IPS-NIHi11 (cell line): ENCODE data around the gene NUFIP2.
"Not testable (repeated sequence)": the region's sequence is repeated elsewhere in the genome, so short reads cannot be mapped to it uniquely, and the experiment has no call there.

Experiments
- DNase-seq: peaks from one replicate; pipeline ENCODE4 v3.0.0; 2012; ENCODE audit warnings: mixed read lengths, low spot score

NUFIP2 gene, protein sequence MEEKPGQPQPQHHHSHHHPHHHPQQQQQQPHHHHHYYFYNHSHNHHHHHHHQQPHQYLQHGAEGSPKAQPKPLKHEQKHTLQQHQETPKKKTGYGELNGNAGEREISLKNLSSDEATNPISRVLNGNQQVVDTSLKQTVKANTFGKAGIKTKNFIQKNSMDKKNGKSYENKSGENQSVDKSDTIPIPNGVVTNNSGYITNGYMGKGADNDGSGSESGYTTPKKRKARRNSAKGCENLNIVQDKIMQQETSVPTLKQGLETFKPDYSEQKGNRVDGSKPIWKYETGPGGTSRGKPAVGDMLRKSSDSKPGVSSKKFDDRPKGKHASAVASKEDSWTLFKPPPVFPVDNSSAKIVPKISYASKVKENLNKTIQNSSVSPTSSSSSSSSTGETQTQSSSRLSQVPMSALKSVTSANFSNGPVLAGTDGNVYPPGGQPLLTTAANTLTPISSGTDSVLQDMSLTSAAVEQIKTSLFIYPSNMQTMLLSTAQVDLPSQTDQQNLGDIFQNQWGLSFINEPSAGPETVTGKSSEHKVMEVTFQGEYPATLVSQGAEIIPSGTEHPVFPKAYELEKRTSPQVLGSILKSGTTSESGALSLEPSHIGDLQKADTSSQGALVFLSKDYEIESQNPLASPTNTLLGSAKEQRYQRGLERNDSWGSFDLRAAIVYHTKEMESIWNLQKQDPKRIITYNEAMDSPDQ

DNA sequence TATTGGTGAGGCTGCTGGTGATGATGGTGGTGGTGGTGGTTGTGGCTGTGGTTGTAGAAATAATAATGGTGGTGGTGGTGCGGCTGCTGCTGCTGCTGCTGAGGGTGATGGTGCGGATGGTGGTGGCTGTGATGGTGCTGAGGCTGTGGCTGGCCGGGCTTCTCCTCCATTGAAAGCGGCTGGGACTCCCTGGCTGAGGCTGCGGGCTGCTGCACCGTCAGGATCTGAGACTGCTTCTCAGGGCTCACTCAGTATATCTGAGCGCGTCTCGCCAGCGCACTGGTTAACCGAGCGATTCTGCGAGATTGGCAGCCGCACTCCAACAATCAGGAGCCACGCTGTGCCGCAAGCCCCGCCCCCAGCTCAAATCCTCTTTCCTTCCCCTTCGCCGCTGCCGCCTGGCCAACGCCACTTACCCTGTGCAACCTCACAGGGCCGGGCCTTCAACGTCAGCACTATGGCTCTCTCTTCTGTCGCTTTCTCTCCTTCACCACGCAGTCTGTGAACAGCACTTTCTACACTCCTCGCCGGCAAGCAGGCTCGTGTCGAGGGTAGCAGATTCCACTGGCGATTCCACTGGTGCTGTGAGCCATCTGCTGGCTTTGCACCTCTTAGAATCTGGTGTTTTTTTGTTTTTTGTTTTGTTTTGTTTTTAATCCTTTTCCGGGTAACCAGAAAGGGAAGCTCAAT is at the start of gene NUFIP2:
TSS of gene NUFIP2 (minus strand) at position 259 of the 690 bp plus-strand sequence. CDS start at position 170, 89 bp downstream.
- DNase-seq: peak; percentile 97

DNA sequence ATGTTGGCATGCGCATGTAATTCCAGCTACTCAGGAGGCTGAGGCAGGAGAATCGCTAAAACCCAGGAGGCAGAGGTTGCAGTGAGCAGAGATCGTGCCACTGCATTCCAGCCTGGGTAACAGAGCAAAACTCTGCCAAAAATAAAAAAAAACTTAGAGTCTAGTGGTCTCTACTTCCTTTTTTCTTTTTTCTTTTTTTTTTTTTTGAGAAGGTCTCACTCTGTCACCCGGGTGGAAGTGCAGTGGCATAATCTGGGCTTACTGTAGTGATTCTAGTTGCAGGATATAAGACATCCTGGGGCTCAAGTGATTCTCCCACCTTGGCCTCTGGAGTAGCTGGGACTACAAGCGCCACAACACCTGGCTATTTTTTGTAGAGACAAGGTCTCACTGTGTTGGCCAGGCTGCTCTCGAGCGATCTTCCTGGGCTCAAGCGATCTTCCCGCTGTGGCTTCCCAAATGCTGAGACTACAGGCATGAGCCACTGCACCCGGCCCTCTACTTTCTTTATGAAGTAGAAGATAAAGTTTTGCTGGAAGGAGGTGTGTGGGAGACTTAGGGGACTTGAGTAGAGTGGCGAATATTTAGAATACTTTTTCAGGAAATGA is 48.3 kb upstream of the NUFIP2 start:
- DNase-seq: no peak

DNA sequence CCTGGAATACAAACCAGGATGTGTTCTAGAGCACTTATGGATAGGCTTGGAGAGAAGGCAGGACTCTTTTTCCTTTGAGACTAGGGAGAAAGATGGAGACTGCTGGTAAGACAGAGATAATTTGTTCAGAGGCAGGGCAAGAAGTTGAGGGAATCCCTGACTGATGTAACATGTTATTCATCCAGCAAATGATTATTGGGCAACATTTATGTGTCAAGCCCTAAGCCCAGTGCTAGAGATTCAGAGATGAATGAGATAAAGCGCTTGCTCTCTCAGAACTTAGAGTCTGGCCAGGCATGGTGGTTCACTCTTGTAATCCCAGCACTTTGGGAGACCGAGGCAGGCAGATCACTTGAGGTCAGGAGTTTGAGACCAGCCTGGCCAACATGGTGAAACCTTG is 47.8 kb upstream of the NUFIP2 start:
- no peak for DNase-seq

DNA sequence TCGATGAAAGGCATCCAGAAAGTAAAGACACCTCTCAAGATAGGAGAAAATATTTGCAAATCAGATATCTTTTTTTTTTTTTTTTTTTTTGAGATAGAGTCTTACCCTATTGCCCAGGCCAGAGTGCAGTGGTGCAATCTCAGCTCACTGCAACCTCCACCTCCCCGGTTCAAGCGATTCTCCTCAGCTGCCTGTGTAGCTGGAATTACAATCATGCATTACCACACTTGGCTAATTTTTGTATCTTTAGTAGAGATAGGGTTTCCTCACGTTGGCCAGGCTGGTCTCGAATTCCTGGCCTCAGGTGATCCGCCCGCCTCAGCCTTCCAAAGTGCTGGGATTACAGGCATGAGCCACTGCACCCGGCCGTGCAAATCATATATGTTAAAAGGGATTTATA is 45.1 kb upstream of the NUFIP2 start:
- not testable (repeated sequence) for DNase-seq

DNA sequence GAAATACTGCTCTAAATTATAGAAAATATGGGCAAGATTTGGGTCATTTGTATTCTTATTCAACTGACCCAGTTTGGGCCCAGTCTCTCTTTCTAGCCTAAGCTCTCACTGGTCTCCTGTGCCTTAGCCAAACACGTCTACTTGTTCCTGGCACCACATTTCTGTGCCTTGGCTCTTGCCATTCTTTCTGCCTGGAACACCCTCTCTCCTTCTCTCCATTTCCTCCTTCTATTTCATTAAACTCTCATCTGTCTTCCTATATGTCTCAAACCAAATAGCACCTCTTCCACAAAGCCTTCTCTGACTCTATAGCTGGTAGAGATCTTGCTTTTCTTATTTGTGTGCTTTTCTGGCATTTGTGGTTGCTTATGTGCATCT is 37.7 kb upstream of the NUFIP2 start:
- no peak for DNase-seq

DNA sequence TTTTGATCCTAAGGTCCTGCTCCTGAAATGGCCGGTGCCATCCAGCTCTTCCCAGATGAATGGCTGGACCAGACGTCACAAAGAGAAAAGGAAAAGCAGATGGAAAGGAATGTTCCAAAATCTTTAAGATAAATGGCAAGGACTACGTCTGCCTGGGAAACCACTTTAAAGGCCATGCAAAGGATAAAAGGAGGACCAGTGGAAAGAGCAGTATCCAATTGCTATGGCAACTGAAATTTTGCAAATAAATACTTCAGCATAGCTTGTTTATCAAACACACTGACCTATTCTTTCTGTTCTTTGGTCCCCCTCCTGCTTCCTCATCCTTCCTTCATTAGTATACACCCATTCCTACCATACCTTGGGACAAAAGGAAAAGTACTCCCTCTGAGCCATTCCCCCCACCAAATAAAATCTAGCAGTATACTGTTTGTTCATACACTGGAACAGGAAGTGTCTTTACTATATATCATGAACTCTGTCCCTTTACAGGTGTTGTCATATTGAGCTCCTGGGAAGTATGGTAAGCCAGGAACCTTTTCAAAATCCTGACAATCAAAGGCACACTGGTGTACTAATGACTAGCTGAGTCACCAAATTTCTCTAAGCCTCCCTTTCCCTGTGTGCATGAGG is 37.2 kb upstream of the NUFIP2 start:
- no peak for DNase-seq

DNA sequence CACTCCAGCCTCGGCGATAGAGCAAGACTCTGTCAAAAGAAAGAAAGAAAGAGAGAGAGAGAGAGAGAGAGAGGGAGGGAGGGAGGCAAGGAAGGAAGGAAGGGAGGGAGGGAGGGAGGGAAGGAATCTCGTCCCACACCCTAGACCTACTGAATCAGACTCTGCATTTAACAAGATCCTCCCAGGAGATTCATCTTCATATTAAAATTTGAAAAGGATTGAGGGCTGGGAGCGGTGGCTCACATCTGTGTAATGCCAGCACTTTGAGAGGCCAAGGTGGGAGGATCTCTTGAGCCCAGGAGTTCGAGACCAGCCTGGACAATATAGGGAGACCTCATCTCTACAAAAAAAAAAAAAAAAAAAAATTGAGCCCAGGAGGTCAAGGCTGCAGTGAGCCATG is 33.5 kb upstream of the NUFIP2 start:
- DNase-seq: no peak

DNA sequence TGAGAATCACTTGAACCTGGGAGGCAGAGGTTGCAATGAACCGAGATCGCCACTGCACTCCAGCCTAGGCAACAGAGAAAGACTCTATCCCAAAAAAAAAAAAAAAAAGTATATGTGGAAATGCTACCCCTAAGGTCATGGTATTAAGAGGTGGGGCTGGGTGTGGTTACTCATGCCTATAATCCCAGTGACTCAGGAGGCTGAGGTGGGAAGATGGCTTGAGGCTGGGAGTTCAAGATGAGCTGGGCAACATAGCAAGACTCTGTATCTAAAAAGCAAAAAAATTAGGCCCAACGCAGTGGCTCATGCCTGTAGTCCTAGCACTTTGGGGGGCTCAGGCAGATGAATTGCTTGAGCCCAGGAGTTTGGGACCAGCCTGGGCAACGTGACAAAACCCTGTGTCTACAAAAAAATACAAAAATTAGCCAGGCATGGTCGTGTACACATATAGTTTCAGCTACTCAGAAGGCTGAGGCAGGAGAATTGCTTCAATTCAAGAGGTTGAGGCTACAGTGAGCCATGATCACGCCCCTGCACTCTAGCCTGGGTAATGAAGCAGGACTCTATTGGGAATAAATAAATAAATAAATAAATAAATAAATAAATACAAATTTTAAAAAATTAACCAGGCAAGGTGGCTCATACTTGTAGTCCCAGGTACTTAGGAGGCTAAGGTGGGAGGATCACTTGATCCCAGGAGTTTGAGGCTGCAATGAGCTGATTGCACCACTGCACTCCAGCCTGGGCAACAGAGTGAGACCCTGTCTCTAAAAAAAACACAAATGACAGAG is 32.3 kb upstream of the NUFIP2 start:
- no peak for DNase-seq

DNA sequence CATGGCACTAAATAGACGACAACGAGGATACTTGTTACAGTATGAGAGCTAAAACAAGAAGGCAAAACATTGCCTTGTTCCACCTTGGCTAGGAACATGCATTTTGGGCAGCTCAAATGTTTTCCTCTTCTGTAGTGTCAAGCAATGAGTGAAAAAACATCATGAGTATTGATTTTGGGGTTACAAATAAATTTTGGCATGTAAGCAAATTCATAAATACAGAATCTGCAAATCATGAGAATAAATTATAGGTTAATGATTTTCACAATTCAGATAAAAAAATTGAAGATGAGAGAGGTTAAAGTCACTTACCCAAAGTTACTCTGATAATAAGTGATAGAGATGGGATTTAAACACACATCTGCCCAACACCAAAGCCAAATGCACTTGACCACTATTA is 28.4 kb upstream of the NUFIP2 start:
- no peak for DNase-seq

DNA sequence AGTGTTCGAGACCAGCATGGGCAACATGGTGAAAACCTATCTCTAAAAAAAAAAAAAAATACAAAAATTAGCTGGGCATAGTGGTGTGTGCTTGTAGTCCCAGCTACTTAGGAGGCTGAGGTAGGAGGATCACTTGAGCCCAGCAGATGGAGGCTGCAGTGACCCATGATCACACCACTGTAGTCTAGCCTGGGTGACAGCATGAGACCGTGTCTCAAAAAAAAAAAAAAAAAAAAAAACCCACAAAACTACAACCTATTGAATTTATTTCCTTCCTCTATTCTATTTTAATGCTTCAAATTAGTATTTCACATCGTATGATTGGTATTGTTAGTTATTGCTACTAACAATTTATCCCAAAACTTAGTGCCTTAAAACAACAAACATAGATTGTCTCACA is 9.4 kb upstream of the NUFIP2 start:
- no peak for DNase-seq

DNA sequence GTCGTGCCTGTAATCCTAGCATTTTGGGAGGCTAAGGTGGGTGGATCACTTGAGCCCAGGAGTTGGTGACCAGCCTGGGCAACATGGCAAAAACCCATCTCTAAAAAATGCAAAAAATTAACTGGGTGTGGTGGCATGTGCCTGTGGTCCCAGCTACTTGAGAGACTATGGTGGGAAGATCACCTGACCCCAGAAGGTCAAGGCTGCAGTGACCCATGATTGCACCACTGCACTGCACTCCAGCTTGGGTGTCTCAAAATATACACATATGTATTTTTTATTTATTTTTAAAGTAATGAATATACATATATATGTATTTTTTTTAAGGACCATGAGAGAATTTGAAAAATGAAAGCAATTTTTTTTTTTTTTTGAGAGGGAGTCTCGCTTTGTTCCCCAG is 5.1 kb upstream of the NUFIP2 start:
- DNase-seq: no peak

DNA sequence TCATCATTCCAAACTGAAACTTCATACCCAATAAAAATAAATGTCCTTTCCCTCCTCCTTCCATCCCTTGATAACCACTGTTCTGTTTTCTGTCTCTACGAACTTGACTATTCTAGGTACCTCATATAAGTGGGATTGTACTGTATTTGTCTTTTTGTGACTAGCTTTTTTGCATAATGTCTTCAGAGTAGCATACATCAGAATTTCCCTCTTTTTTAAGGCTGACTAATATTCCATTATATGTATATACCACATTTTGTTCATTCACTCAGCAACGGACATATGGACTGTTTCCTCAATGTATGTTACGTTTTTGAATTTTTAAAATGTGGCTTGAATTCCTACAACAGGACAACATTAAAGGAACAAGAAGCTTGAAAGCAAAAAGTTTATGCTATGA is 1.5 kb upstream of the NUFIP2 start:
- no peak for DNase-seq

DNA sequence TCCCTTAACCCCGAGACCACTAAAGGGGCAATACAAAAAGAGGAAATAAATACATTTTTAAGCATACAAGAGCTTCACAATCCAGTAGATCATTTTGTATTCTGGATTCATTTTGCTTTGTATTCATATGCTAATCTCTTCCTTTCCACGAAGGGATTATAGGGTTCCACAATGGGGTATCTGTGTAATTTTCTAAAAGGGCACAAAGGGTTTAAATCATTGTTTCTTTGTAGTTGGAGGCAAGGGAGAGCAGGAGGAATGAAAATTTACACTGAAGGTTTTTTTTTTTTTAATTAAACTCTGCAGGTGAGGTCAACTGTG is 592 bp upstream of the NUFIP2 start:
- DNase-seq: no peak

DNA sequence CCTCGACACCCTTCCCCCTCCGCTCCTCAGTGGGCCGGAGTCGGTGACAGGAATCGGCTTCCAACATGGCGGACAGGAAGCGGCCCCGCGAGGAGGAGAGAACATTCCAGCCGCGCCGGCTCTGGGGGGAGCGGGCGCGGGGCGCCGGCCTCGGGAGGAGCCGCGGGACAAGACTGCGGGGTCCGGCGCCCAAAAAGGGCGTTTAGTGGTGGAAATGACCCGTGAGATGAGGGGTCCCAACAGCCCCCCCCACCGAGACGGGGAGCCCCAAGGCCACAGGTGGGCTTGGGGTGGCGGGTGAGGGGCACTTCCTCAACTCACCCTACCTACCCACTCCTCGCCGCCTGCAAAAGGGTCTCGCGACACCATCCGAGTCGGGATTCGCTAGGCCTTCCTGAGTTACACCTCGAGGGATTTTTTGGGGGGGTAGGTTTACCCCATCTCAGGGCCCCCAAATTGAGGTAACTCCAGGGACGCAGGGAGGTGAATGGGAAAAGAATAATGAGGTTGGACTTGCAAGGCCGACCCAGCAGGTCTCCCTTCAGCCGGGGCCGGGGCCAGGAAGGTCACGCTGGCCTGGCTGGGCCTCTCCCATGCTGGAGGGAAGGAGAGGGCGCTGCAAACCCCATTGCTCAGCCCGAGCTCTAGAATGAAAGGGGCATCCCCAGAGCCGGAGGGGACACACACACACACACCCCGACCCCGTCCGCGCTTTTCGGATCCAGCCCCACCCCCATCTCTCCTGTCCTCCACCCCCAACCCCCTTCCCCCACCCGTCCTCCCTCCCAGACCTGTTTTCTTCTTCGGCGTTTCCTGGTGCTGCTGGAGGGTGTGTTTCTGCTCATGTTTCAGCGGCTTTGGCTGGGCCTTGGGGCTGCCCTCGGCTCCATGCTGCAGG is 707 bp downstream of the NUFIP2 start:
- DNase-seq: peak; percentile 49

DNA sequence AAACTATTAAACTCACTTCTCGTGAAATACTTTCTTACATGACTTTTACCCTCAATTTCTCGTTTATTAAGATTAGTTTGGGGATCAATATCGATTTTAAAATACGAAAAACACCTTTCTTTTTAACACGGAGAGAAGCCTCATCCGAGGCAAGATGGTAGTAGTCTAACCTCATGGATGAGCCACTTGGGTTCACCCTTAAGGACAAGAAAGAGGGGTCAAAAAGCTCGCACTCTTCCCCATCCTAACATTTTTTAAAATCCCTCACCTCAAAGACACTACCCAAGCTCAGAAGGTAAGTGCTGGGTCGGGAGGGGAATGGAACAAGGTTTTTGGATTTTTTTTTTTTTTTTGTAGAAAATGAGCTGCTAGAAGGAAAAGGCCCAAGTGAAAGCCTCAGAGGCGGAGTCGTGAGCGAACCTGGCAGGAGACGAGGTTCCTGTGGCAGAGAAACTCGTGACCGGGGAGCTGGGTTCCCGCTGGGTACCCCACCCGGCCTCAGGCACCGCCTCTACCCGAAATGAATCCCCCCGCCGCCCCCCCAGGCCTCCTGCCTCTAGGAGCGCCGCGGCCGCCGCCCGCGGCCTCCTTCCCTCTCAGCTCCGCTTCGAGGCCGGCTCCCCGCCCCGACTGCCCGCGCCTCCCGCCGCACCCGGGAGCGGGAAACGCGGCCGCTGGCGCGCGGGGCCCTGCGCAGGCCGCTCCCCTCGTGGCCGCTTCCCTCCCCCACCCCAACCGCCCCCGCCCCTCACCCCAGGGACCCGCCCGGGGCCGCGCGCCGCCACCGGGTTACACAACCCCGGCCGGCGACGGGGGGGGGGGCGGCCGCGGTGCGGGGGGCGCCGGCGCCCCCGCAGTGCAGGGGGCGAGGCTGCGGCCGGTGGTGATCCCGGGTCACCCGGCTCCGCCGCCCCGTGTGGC is 1.6 kb downstream of the NUFIP2 start:
- DNase-seq: peak; percentile 70

DNA sequence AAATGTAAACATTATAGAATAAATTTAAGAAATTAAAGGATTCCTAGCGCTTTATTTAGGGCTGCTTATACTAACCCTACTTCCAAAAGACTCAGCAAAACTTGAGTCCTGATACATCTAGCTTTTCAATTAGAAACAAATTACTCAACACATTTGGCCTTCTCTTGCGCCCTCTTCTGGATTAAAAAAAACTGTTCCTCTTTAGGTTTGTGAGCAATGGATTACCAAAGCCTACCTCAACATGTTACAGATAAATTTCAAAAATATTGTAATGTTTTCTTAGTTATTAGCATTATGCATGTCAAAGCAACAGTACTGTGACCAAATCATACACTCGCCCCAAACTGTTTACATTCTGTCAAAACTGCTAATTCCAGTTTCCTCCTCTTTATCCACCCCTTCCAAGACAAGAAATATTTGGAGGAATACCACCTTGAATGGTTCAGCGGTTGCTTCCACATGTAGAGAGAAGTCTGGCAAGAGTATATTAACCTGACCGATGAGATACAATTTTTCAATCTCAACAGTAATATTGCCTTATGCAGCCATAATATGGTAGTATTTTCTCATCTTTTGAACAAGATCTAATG is 2.7 kb downstream of the NUFIP2 start:
- peak; percentile 34 for DNase-seq

DNA sequence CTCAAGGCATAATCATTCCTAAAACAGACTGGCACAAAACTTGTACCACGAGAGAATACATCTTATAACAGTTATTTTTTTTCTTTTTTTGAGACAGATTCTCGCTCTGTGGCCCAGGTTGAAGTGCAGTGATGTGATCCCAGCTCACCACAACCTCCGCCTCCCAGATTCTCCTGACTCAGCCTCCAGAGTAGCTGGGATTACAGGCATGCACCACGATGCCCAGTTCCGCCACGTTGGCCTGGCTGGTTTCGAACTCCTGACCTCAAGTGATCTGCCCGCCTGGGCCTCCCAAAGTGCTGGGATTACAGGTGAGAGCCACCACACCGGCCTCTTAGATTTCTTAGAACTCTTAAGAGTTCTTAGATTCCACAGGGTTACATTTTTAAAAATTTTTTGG is 4.1 kb downstream of the NUFIP2 start:
- no peak for DNase-seq

DNA sequence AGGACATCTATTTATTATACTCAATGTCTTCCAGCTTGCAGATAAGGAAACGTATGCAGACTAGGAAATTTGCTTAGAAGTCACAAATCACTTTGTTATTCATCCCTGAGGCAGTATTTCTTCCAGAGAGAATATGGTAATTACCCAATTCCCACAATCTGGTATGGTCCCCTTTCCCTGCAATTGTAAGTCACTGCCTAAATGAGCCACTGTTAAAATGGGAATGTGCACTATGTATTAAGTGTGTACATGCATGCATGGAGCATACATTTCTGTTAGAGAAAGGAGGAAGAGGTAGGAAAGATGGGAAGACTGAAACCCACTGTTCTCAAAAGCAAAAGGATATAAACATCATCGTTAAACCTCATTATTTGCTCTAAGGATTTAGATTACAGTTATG is 10.0 kb downstream of the NUFIP2 start:
- no peak for DNase-seq

DNA sequence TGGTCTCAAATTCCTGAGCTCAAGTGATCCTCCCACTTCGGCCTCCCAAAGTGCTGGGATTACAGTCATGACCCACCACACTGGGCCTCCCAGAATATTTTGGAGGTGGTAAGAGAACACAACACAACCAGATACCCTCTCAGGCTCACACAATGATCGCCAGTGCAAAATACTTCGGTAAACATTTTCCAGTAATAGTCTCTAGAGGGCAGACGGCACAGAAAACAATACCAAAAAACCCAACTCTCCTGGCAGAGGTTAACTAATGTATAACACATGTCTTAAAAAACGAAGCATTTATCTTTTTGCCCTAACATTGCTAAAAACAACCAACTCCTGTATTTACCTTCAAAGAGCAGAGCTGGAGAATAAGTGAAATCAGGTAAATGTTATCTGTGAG is 10.5 kb downstream of the NUFIP2 start:
- no peak for DNase-seq
